Caco-2 (cell line): Measurements from ENCODE around the gene ZDHHC17. TPM values are rescaled to one million over a fixed set of nuclear protein-coding genes. Genes with fewer than 3 reads are reported as not detected.

ENCODE experiments used
- BruUV-seq: library from RNA; stranded (reverse); fragments of 400-500 nt; replicated peaks from 2 replicates; lab custom pipeline; 2021; lab: Mats Ljungman, UMichigan
- CTCF ChIA-PET: fragments of 300-600 bp; sonication (Branson Sonifier 250); formaldehyde crosslinking; loops from one replicate; lab custom pipeline; 2022; ENCODE audit warnings: antibody characterized with exemption; lab: Charles Lee
- POLR2A ChIA-PET: fragments of 300-600 bp; sonication (Branson Sonifier 250); formaldehyde crosslinking; loops from one replicate; lab custom pipeline; 2022; ENCODE audit warnings: antibody characterized with exemption; lab: Charles Lee
- DNase-seq, 2 experiments: peaks; one replicate each; pipeline versions ENCODE4 v3.0.0 to v3.0.0-alpha.2; 2020 to 2022
- H3K27me3 ChIP-seq: replicated peaks from 2 replicates; pipeline ENCODE4 v1.6.0; 2011; ENCODE audit warnings: low read length; ENCODE audit not compliant: control insufficient read depth, insufficient read depth
- H3K36me3 ChIP-seq: 2 replicates; pipeline ENCODE4 v1.5.1; 2011; ENCODE audit warnings: low read length; ENCODE audit not compliant: control insufficient read depth, insufficient read depth
- H3K4me1 ChIP-seq: fragments of 250-450 bp; sonication (Bioruptor Pico); 2 replicates; pipeline ENCODE4 v1.5.1; 2020; ENCODE audit warnings: mild to moderate bottlenecking
- H3K4me3 ChIP-seq: 2 replicates; pipeline ENCODE4 v1.5.1; 2011; ENCODE audit warnings: low read depth, mild to moderate bottlenecking, control low read depth, low read length
- H3K9me3 ChIP-seq: fragments of 250-450 bp; sonication (Bioruptor Pico); 2 replicates; pipeline ENCODE4 v1.5.1; 2020; ENCODE audit warnings: mild to moderate bottlenecking, moderate library complexity
- H3K27ac Mint-ChIP-seq: one replicate; pipeline ENCODE4 v1.8.0; 2022; ENCODE audit warnings: mixed read lengths; ENCODE audit not compliant: unreplicated experiment
- H3K27me3 Mint-ChIP-seq: one replicate; pipeline ENCODE4 v1.8.0; 2022; ENCODE audit warnings: mixed read lengths; ENCODE audit not compliant: insufficient read depth, unreplicated experiment
- H3K36me3 Mint-ChIP-seq: one replicate; pipeline ENCODE4 v1.8.0; 2022; ENCODE audit warnings: mild to moderate bottlenecking, mixed read lengths; ENCODE audit not compliant: insufficient read depth, unreplicated experiment
- H3K4me1 Mint-ChIP-seq: one replicate; pipeline ENCODE4 v1.8.0; 2022; ENCODE audit warnings: low read depth, mixed read lengths; ENCODE audit not compliant: unreplicated experiment
- H3K4me3 Mint-ChIP-seq: one replicate; pipeline ENCODE4 v1.8.0; 2022; ENCODE audit warnings: mild to moderate bottlenecking, moderate library complexity, mixed read lengths; ENCODE audit not compliant: unreplicated experiment
- H3K9me3 Mint-ChIP-seq: one replicate; pipeline ENCODE4 v1.8.0; 2022; ENCODE audit warnings: mixed read lengths; ENCODE audit not compliant: unreplicated experiment
- intact Hi-C: fragments of 100-400 bp; cut with micrococcal nuclease; formaldehyde crosslinking; loops from one replicate; pipeline ENCODE4 v1.10.0; 2022; ENCODE audit not compliant: unreplicated experiment
- total RNA-seq: library from RNA; stranded (reverse); gene quantifications from 2 replicates; pipeline ENCODE4 v1.2.3, GENCODE V29; 2022
- TF ChIP-seq, protein P1 (sequence below), 2 experiments: fragments of 200-600 bp in 1 of 2; IDR thresholded peaks; 1 replicate in 1 of 2; 2 replicates in 1 of 2; pipeline versions ENCODE4 v1.5.1 to v1.8.0; 2011 to 2022; ENCODE audit warnings: antibody characterized with exemption in 1 of 2, control low read depth in 1 of 2, inconsistent platforms in 1 of 2, low read depth in 1 of 2, low read length in 1 of 2, mild to moderate bottlenecking in 1 of 2, moderate library complexity in 1 of 2; ENCODE audit not compliant: insufficient read depth in 1 of 2, severe bottlenecking in 1 of 2, unreplicated experiment in 1 of 2

Gene ZDHHC17
- total RNA-seq, 1 experiment from 2014 or later = 32.2 TPM

DNA sequence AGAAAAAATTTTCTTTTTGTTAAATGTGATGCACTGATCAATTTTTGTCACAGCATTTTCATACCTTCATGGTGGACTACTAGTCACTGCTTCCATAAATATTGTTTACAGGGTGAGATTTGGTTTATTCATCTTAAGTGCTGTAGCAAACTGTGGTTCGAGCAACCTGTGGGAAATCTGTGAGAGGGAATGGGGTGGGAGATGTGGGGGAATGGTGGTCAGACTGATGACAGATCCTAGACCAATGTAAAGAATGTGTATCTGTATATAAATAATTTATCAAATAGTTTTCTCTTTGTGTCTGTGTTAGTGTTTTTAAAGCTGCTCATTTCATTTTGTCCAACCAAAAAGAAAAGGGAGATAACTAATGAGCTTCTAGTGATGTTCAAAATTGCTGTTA, 88.2 kb downstream of the ZDHHC17 start:
- no peak overlapping the region for H3K27ac Mint-ChIP-seq
- H3K4me3 ChIP-seq = no peak overlapping the region
- H3K4me1 Mint-ChIP-seq = no peaks in the 10 kb centered on the region
- H3K4me3 Mint-ChIP-seq = no peak overlapping the region
- peaks cover 19% of the 10 kb centered on the region for H3K36me3 Mint-ChIP-seq
- H3K9me3 Mint-ChIP-seq = no peaks in the 10 kb centered on the region
- no peaks in the 10 kb centered on the region for H3K27me3 Mint-ChIP-seq
- intact Hi-C loops = no loop called here
- no TSS peak for BruUV-seq
- no peak for DNase-seq
- H3K9me3 ChIP-seq = no peaks in the 10 kb centered on the region
- no peaks in the 10 kb centered on the region for H3K27me3 ChIP-seq
- POLR2A ChIA-PET = no interaction called here
- CTCF ChIA-PET = no interaction called here
- H3K4me1 ChIP-seq = no peaks in the 10 kb centered on the region
- TF ChIP-seq, protein P1, sequence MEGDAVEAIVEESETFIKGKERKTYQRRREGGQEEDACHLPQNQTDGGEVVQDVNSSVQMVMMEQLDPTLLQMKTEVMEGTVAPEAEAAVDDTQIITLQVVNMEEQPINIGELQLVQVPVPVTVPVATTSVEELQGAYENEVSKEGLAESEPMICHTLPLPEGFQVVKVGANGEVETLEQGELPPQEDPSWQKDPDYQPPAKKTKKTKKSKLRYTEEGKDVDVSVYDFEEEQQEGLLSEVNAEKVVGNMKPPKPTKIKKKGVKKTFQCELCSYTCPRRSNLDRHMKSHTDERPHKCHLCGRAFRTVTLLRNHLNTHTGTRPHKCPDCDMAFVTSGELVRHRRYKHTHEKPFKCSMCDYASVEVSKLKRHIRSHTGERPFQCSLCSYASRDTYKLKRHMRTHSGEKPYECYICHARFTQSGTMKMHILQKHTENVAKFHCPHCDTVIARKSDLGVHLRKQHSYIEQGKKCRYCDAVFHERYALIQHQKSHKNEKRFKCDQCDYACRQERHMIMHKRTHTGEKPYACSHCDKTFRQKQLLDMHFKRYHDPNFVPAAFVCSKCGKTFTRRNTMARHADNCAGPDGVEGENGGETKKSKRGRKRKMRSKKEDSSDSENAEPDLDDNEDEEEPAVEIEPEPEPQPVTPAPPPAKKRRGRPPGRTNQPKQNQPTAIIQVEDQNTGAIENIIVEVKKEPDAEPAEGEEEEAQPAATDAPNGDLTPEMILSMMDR (IDR thresholded peaks at IDR 0.05; ENCODE audit: insufficient read depth in 1 of 2, low read depth in 1 of 2, low read length in 1 of 2, severe bottlenecking in 1 of 2, unreplicated experiment in 1 of 2) = no peak
- H3K36me3 ChIP-seq = no peaks in the 10 kb centered on the region

DNA sequence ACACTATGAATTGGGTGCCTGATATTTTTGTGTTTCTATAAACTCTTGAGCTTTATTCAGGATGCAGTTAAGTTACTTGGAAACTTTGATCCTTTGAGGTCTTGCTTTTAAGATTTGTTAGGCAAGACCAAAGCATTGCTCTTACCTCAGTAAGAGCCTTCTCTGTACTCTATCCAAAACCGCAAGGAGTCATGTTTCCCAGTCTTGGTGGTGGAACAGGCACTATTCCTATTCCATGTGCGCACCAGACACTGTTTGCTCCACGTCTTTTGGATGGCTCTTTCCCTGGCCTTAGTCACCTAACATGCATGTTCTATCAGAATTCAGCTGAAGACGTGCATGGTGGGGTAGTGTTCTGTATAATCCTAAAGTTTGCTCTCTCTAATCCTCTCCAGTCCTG, 91.4 kb downstream of the ZDHHC17 start:
- ChIA-PET POLR2A (no interaction called here), CTCF (no interaction called here)
- no peak overlapping the region for H3K4me3 Mint-ChIP-seq
- TF ChIP-seq, protein P1 (IDR thresholded peaks at IDR 0.05; ENCODE audit: insufficient read depth in 1 of 2, low read depth in 1 of 2, low read length in 1 of 2, severe bottlenecking in 1 of 2, unreplicated experiment in 1 of 2) = no peak
- BruUV-seq = no TSS peak
- H3K4me3 ChIP-seq = no peak overlapping the region
- no peaks in the 10 kb centered on the region for H3K27me3 Mint-ChIP-seq
- no peaks in the 10 kb centered on the region for H3K27me3 ChIP-seq
- H3K9me3 Mint-ChIP-seq = no peaks in the 10 kb centered on the region
- H3K36me3 ChIP-seq = no peaks in the 10 kb centered on the region
- intact Hi-C loops = no loop called here
- no peaks in the 10 kb centered on the region for H3K4me1 ChIP-seq
- no peak overlapping the region for H3K27ac Mint-ChIP-seq
- DNase-seq = no peak
- H3K36me3 Mint-ChIP-seq = peaks cover 29% of the 10 kb centered on the region
- no peaks in the 10 kb centered on the region for H3K4me1 Mint-ChIP-seq
- no peaks in the 10 kb centered on the region for H3K9me3 ChIP-seq

DNA sequence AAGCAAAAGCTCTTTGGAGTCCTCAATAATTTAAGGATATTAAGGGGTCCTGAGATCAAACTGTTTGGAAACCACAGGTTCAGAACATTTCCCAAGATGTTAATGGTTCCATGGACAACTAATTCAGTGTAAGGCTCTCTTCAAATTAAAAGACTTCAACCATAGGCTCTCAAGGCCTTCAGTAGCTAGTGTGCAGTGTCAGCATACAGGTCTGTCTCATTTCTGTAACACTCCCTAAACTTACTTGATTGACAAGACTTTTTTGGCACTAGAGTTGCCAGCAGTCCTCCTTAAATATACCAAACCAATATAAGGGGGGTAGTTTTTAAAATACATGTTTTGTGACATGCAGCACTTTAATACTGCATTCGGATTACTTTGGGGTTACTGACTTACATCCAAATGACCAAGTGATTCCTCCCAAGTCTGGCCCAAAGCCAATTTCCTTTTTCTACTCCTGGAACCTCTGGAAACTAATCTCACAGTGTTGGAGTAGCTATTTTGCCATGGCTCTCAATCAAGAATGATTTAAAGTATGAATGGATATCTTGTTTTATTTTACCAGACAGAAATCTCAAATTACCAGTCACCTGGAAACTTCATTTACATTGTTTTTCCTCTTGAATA, 92.2 kb downstream of the ZDHHC17 start:
- Mint-ChIP-seq H3K4me1 (no peaks in the 10 kb centered on the region), H3K4me3 (no peak overlapping the region), H3K9me3 (no peaks in the 10 kb centered on the region), H3K36me3 (peaks cover 27% of the 10 kb centered on the region), H3K27me3 (no peaks in the 10 kb centered on the region), H3K27ac (no peak overlapping the region)
- Histone ChIP-seq H3K4me3 (no peak overlapping the region), H3K4me1 (no peaks in the 10 kb centered on the region), H3K36me3 (no peaks in the 10 kb centered on the region), H3K27me3 (no peaks in the 10 kb centered on the region), H3K9me3 (no peaks in the 10 kb centered on the region)
- TF ChIP-seq, protein P1 (IDR thresholded peaks at IDR 0.05; ENCODE audit: insufficient read depth in 1 of 2, low read depth in 1 of 2, low read length in 1 of 2, severe bottlenecking in 1 of 2, unreplicated experiment in 1 of 2) = no peak
- DNase-seq = no peak
- POLR2A ChIA-PET = no interaction called here
- no TSS peak for BruUV-seq
- CTCF ChIA-PET = no interaction called here
- intact Hi-C loops = no loop called here
